SK-N-SH (cell line): ENCODE measurements around the gene HLA-DOA. TPM values are rescaled to one million over a fixed set of nuclear protein-coding genes. Genes with fewer than 3 reads are reported as not detected.
A peak's percentile ranks its signal among the peaks of the same experiment; 100 is the strongest.

Experiments
- CTCF ChIA-PET: fragments of 300-600, 350-600 bp; formaldehyde crosslinking; extraction: SDS; loops from one replicate; lab custom pipeline; 2021; lab: Yijun Ruan, JAX
- POLR2A ChIA-PET: fragments of 350-600 bp; sonication (Branson Sonifier 250); formaldehyde crosslinking; extraction: SDS; loops from one replicate; lab custom pipeline; 2020; ENCODE audit warnings: antibody characterized with exemption, inconsistent platforms; lab: Yijun Ruan, JAX
- DNase-seq: peaks from one replicate; pipeline ENCODE4 v3.0.0; 2012
- H2AFZ ChIP-seq: fragments of 200-600 bp; sonication (generic); 2 replicates; pipeline ENCODE4 v1.8.1; 2016; ENCODE audit warnings: antibody characterized with exemption, mild to moderate bottlenecking, low read depth
- H3F3A ChIP-seq: fragments of 200-600 bp; sonication (generic); replicated peaks from 2 replicates; pipeline ENCODE3; 2016; ENCODE audit warnings: antibody characterized with exemption, mild to moderate bottlenecking; ENCODE audit not compliant: insufficient read depth
- H3K27ac ChIP-seq, 2 experiments: fragments of 200-500 bp in 1 of 2; fragments of 200-600 bp in 1 of 2; sonication (Bioruptor generic) in 1 of 2; sonication (generic), shearing (Covaris generic) in 1 of 2; 2 replicates each; pipeline versions ENCODE4 v1.5.1 to v1.6.1; 2014 to 2016; ENCODE audit warnings: low read depth in 2 of 2, inconsistent platforms in 1 of 2, low read length in 1 of 2, mild to moderate bottlenecking in 1 of 2, mixed read lengths in 1 of 2
- H3K27me3 ChIP-seq: fragments of 200-600 bp; sonication (generic), shearing (Covaris generic); 2 replicates; pipeline ENCODE4 v1.6.1; 2016; ENCODE audit warnings: mixed run types; ENCODE audit not compliant: insufficient read depth
- H3K36me3 ChIP-seq, 2 experiments: fragments of 200-500 bp in 1 of 2; fragments of 200-600 bp in 1 of 2; sonication (Bioruptor generic) in 1 of 2; sonication (generic) in 1 of 2; replicated peaks in 1 of 2; 2 replicates each; pipeline versions ENCODE3 to v1.5.1; 2014 to 2016; ENCODE audit warnings: low read length in 1 of 2, mild to moderate bottlenecking in 1 of 2; ENCODE audit not compliant: insufficient read depth in 2 of 2, control insufficient read depth in 1 of 2
- H3K4me1 ChIP-seq, 2 experiments: fragments of 200-500 bp in 1 of 2; fragments of 200-600 bp in 1 of 2; sonication (Bioruptor generic) in 1 of 2; sonication (generic), shearing (Covaris generic) in 1 of 2; 2 replicates each; pipeline versions ENCODE4 v1.5.1 to v1.6.1; 2014 to 2016; ENCODE audit warnings: low read depth in 1 of 2, low read length in 1 of 2, mixed run types in 1 of 2; ENCODE audit not compliant: insufficient read depth in 2 of 2, control insufficient read depth in 1 of 2
- H3K4me2 ChIP-seq: fragments of 200-600 bp; sonication (generic), shearing (Covaris generic); 2 replicates; pipeline ENCODE4 v1.6.1; 2017; ENCODE audit warnings: mixed run types
- H3K4me3 ChIP-seq, 2 experiments: fragments of 200-500 bp in 1 of 2; fragments of 200-600 bp in 1 of 2; sonication (Bioruptor generic) in 1 of 2; sonication (generic), shearing (Covaris generic) in 1 of 2; 2 replicates each; pipeline versions ENCODE4 v1.5.1 to v1.8.1; 2014 to 2016; ENCODE audit warnings: low read depth in 2 of 2, inconsistent platforms in 1 of 2, low read length in 1 of 2, mild to moderate bottlenecking in 1 of 2, mixed read lengths in 1 of 2, moderate library complexity in 1 of 2
- H3K79me2 ChIP-seq: fragments of 200-600 bp; sonication (generic); 2 replicates; pipeline ENCODE4 v1.8.1; 2017; ENCODE audit warnings: mild to moderate bottlenecking; ENCODE audit not compliant: insufficient read depth
- H3K9ac ChIP-seq: fragments of 200-600 bp; sonication (generic); 2 replicates; pipeline ENCODE4 v1.6.1; 2017; ENCODE audit warnings: mixed run types
- H3K9me2 ChIP-seq: fragments of 200-600 bp; sonication (generic); 2 replicates; pipeline ENCODE4 v1.6.1; 2017; ENCODE audit warnings: mixed run types
- H3K9me3 ChIP-seq: fragments of 200-600 bp; sonication (generic); 2 replicates; pipeline ENCODE4 v1.6.1; 2017; ENCODE audit warnings: mixed run types, mild to moderate bottlenecking, moderate library complexity
- H4K20me1 ChIP-seq: fragments of 200-600 bp; sonication (generic); 2 replicates; pipeline ENCODE4 v1.6.1; 2017; ENCODE audit warnings: mild to moderate bottlenecking, mixed run types; ENCODE audit not compliant: insufficient read depth
- CTCF ChIP-seq: fragments of 200-600 bp; sonication (generic); IDR thresholded peaks from 2 replicates; pipeline ENCODE4 v1.6.1; 2017; ENCODE audit warnings: antibody characterized with exemption, mild to moderate bottlenecking, moderate library complexity
- ELF1 ChIP-seq: IDR thresholded peaks from 2 replicates; pipeline ENCODE4 v1.4.0; 2012
- MXI1 ChIP-seq: IDR thresholded peaks from 2 replicates; pipeline ENCODE4 v1.6.1; 2012; ENCODE audit warnings: mild to moderate bottlenecking, low read depth, low read length, improper control_type of control experiment
- NFIC ChIP-seq: IDR thresholded peaks from 2 replicates; pipeline ENCODE4 v1.4.0; 2012; ENCODE audit warnings: borderline replicate concordance
- POLR2AphosphoS5 ChIP-seq: IDR thresholded peaks from 2 replicates; pipeline ENCODE4 v1.6.1; 2012; ENCODE audit warnings: low read depth, low read length
- SIN3A ChIP-seq: IDR thresholded peaks from 2 replicates; pipeline ENCODE4 v1.6.1; 2012; ENCODE audit warnings: low read depth, mild to moderate bottlenecking, low read length, moderate library complexity, borderline replicate concordance
- USF2 ChIP-seq: fragments of 150-350 bp; IDR thresholded peaks from 2 replicates; pipeline ENCODE4 v1.6.1; 2017; ENCODE audit warnings: antibody characterized with exemption, low read length, low read depth, borderline replicate concordance
- WGBS: methylation state at CpG from one replicate; pipeline ENCODE4 v1.1.6; 2017; ENCODE audit warnings: low lambda C conversion rate; 5-methylcytosine and 5-hydroxymethylcytosine counted together
- polyA plus RNA-seq, 3 experiments: library from polyadenylated mRNA; depleted of rRNA; stranded (reverse); fragments of >200 nt; gene quantifications; 2 replicates each; pipeline ENCODE4 v1.2.3, GENCODE V29; 2012
- TF ChIP-seq, protein P1 (sequence below): IDR thresholded peaks from 2 replicates; pipeline ENCODE4 v1.4.0; 2012; ENCODE audit warnings: low read depth, borderline replicate concordance

Gene HLA-DOA
- polyA plus RNA-seq, 1 of the 3 experiments (the other 2 are of a cell fraction): not detected

- Histone ChIP-seq H3K4me3 (peak overlapping the region; percentile 62 to 88), H3K27me3 (no peaks in the 10 kb centered on the region), H3K36me3 (peaks cover 57 to 66% of the 10 kb centered on the region in 2 experiments), H3F3A (peaks cover 66% of the 10 kb centered on the region), H3K9me2 (no peaks in the 10 kb centered on the region), H3K4me2 (peak overlapping the region; percentile 94), H3K79me2 (peaks cover 80% of the 10 kb centered on the region), H3K27ac (peak overlapping the region; percentile 74 to 76), H2AFZ (no peak overlapping the region), H3K9me3 (no peaks in the 10 kb centered on the region), H4K20me1 (peaks cover 63% of the 10 kb centered on the region), H3K4me1 (peaks cover 24 to 25% of the 10 kb centered on the region in 2 experiments; a peak in 3 of 4 replicates), H3K9ac (peak overlapping the region; percentile 92)
- TF ChIP-seq NFIC (no peak), POLR2AphosphoS5 (peak; percentile 9; the same call in 1 of the 2 replicates), USF2 (no peak), SIN3A (0 out of 2 replicates have a peak, but pooled peaks have one; percentile 40), CTCF (no peak), MXI1 (peak; percentile 5; the same call in 1 of the 2 replicates), ELF1 (no peak)
- TF ChIP-seq, protein P1, sequence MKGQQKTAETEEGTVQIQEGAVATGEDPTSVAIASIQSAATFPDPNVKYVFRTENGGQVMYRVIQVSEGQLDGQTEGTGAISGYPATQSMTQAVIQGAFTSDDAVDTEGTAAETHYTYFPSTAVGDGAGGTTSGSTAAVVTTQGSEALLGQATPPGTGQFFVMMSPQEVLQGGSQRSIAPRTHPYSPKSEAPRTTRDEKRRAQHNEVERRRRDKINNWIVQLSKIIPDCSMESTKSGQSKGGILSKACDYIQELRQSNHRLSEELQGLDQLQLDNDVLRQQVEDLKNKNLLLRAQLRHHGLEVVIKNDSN: no peak
- WGBS: under 1% methylated on average over 23 of the region's 23 CpGs
- ChIA-PET CTCF (interaction anchor here (1.2 to 12.0 kb wide), 7 partner anchors 9 to 105 kb away, joined by 4 to 203 read pairs (median 21); partner anchors contain the start of gene HLA-DMA), POLR2A (interaction anchor here (1.0 to 4.7 kb wide), 6 partner anchors 9 to 1432 kb away, joined by 6 to 50 read pairs (median 11); partner anchors contain the start of genes DDX39B and TAP2)
- DNase-seq: no peak
Measured at GRCh38 chr6:32973144-32974015, 36.0 kb downstream of the HLA-DOA start.
